Measurements from ENCODE around the gene MVK.
A peak's percentile ranks its signal among the peaks of the same experiment; 100 is the strongest.

Gene MVK

DNA sequence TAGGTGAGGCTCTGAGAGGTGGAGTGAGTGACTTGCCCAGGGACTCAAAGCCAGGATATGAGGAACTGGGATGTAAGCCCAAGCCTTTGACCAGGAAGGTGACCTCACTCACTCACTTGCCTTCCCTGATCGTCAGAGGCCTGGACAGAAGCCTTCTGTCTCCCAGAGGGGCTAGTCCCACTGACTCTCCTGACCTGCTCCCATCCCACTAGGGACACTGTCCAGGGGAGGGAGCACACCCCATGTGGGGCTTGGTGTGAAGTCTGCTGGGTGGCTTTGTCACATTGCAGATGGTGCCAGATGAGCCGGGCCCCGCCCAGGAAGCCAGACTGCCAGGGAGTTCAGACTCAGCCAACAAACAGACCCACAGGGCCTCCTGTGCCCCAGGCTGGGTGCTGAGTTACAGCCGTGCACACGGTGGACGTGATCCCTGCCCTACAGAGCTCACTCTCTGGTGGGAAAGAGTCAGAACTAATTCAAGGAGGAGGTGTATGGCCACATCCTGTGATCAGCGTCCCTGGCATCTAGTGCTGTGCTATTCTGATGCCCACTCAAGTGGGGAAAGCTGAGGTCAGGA, 28.6 kb upstream of the MVK start:
- DNase-seq (ENCODE audit: extremely low read depth in 1 of 2, low read depth in 1 of 2) = peak in 1 of 2 donors; percentile 3

DNA sequence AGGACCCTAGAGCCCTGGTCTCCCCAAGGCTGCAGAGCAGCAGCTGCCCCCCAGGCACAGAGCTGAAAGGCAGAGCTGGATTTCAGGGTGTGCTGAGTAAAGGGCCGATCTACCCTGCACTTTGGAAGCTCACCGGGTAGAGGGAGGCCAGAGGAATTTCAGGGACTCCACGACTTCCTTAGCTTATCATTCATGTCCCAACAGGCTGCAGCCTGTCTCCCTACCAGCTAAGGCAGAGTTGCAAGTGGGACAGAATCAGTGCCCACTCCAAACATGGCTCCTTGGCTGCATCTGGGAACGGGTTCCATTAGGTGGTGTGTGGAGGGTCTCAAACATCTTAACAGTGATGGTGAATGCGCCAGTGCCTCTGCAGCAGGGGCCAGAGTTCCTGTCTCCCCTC, 27.8 kb upstream of the MVK start:
- DNase-seq (ENCODE audit: extremely low read depth in 1 of 2, low read depth in 1 of 2) = no peak

DNA sequence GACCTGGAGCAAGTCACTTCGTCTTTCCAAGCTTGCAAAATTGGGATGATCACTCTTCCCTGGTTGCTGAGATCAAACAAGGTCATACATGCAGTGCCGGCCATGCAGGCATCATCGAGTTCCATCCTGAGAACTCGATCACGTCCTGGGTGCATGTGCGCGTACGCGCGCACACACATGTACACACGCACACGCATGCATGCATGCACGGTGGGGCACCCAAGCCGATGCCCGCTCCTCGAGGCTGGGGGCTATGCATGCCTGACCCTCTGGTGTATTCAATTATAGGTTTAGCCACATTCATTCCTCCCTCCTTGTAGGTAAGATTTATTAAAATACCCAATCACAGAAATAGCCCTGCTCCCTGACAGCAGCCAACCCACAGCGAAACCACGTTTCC, 26.3 kb upstream of the MVK start:
- no peak for DNase-seq (ENCODE audit: extremely low read depth in 1 of 2, low read depth in 1 of 2)

DNA sequence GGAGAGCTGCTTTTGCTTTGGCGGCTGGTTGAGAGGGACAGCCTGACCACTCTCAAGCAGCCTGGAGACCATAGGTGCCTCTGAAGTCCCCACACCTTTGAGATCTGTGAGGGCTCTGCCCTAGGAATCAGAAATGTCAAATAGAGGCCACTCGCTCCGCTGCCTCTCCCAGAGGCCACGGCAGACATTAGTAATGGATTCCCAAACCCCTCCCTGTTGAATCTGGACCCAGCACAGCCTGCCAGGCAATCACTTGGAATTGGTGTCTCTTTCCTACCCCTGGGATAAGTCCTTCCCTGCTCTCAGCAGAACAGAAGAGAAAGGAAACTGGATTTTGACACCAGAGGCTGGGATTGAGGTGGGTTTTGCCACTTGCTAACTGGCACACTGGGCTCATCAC, 25.3 kb upstream of the MVK start:
- no peak for DNase-seq (ENCODE audit: extremely low read depth in 1 of 2, low read depth in 1 of 2)

DNA sequence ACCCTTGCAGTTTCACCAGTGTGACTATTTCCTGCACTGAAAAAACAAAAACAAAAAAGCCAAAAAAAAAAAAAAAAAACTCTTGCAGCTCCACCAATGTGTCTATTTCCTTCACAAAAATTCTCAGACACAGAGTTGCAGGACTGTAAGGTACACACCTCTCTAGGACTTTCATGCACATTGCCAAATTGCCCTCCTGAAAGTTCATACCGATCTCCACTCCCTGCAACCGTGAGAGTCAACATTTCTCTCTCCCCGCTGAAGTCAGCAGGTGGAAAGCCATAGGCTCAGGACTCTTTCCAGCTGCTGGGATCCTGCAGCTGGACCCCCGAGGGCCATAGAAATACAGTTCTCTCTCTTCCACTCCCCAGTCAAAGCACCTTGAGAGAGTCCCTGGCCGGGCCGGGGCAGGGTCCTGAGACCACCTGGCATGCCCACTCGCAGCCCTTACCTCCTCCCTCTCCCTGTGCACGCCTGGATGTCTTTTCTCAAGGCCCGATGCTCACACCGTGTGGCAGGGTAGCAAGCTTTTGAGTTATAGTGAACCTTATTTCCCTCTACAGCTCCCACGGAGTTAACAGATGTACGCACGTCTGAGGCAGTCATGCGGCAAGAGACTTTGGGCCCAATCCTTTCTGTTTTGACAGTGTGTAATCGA, 23.9 kb upstream of the MVK start:
- no peak for DNase-seq (ENCODE audit: extremely low read depth in 1 of 2, low read depth in 1 of 2)

DNA sequence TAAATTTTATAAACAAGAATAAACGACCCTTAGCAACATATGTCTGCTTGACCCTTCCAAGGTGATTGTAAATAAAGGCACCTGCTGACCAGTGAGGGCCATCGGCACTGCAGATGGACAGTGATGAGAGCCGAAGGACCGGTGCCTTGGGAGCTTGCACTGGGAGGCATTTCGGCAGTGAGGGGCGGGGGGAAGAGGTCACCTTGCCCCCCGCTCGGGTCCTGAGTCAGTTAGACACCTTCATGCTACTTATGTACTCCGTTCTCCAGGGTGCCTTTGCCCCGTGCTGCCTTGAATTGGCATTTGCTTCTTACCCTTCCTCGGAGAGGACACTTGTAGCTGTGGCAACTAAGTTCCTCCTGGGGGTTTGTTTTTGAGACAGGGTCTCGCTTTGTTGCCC, 23.3 kb upstream of the MVK start:
- DNase-seq (ENCODE audit: extremely low read depth in 1 of 2, low read depth in 1 of 2) = no peak

DNA sequence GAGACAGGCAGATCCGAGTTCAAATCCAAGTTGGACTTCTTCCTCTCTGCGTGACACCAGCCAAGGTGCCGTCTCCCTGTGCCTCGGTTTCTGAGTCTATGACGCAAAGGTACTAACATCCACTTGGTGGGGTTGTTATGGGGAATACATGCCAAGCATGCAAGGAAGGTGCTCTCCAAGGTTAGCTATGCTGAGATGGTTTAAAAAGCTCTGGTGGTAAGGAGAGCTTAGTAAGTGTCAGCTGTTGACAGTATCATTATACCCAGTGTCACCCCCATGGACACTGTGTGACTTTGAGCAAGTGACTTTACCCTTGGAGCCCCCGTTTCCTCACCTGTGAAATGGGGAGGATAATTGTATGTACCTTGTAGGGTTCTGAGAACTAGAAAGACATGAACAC, 22.5 kb upstream of the MVK start:
- DNase-seq (ENCODE audit: extremely low read depth in 1 of 2, low read depth in 1 of 2) = no peak

DNA sequence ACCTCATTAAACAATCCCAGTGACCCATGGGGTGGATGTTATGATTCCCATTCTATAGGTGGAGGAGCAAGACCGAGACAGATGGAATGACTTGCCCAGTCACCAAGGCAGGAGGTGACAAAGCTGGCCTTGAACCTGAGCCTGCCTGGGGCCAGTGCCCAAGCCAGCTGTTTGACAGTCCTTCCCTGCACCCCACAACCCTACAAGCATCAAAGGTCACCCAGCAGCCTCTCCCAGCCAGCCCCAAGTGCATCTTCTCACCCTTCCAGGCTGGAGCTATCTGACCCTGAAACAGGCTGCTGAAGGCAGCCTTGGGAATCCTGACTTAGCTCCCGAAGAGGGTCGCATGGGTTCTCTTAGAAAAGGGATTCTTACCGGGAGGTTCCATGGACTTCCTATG, 20.6 kb upstream of the MVK start:
- DNase-seq (ENCODE audit: extremely low read depth in 1 of 2, low read depth in 1 of 2) = no peak

DNA sequence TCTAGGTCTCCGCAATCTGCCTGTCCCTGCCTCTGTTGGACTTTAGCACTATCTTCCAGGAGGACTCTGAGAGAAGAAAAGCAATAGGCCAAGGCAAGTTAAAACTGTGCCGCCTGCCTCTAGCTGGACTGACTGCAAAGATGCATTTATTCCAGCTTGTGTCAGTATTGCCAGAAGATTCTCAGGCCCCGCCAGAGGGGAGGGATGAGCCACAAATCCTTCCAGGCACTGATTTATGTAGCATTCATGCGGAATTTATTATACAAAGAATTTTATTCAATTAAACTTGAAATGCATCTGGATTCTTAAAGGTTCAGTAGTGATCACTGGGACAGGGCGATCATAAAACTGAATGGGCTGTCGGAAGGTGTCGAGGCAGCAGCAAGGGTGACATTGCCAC, 20.1 kb upstream of the MVK start:
- DNase-seq (ENCODE audit: extremely low read depth in 1 of 2, low read depth in 1 of 2) = no peak

DNA sequence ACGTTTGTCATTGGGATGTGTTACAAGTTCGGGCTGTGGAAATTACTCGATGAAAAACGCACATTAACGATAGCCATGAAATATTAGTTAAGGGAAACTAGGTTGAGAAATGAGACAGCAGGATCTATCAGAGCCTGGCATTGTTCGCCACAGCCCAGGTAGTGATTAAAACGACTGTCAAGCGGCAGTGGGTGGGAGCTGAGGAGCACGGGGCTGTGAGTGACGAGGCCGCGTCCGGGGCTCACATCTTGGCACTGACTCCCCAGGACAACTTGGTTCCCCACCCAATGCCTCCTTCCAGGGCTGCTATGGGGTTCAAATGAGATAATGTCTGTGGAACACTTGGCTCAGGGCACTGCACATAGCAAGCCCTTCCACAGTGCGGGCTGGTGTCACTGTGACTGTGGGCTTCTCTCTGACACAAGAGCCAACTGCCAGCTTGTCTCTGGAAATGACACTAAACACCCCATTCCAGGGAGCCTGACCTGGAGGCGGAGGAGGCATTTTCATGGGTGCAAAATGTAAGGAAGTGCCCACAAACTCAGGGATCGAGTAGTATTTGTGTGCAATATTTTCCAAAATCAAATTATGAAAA, 19.6 kb upstream of the MVK start:
- DNase-seq (ENCODE audit: extremely low read depth in 1 of 2, low read depth in 1 of 2) = no peak

DNA sequence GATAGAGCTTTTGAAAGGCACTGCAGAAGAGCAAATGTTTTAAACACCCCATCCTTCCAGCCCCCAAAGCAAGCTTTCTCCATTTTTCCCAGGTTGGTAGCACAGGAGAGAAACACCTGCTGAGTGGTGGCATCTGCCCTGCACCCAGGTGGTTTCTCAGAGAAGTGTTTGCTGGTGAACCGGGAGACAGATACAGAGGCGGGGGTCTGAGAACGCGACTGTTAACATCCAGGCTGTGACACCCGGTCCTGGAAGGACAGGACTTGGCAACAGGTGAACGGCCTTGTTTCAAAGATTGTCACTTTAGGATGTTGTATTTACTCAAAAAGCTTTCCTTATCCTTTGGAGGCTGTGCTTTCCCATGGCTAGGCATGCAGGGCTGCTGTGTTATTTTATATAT, 18.8 kb upstream of the MVK start:
- no peak for DNase-seq (ENCODE audit: extremely low read depth in 1 of 2, low read depth in 1 of 2)

DNA sequence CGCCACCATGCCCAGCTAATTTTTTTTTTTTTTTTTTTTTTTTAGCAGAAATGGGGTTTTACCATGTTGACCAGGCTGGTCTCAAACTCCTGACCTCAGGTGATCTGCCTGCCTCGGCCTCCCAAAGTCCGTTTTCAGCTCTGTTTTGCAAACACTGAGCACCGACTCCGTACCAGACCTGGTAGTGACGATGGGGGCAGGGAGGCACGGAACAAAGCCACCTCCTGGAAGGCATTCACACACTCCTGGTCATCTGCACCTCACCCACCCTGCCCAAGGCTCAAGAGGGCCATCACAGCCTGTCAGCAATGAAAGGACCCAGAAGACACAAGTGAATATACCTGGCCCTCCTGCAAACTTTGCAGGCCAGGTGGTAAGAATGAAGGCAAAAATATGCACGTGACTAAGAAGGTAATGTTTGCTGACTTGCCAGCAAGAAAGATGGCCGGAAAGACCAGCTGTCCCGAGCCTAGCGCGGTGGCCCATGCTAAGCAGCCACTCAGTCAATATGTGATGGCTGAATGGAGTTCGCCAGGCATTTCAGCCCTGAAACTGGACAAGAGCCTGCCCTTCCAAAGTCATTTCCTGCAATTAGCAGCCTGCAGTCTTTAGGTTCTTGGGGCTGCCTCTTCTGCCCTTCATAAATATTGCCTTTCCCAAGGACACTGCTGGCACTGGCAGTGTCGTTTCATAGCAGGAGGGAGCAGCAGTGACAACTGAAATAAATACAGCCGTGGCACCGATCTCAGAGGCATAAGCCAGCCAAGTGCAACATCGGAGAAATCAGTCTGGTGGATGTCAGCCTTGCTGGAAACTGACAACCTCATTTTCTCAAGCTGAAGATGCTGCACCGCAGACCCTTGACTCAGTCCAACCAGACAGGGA, 17.9 kb upstream of the MVK start:
- no peak for DNase-seq (ENCODE audit: extremely low read depth in 1 of 2, low read depth in 1 of 2)

DNA sequence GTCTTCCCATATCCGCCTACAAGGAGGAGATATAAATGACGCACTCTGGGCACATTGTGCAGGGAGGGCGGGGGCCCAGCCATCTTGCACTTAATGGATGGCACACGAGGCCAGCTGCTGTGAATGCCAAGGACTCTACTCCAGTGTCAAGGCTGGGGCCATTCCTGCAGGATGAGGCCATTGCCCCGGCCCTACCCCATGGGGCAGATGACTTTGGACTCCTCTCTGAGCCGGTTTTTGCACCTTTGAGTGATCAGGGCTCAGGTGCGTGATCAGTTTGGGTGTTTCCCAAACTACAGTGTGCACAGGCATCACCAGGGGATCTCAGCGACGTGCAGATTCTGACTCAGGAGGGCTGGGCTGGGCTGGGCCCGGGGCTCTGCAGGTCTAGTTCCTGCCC, 16.4 kb upstream of the MVK start:
- DNase-seq (ENCODE audit: extremely low read depth in 1 of 2, low read depth in 1 of 2) = no peak

DNA sequence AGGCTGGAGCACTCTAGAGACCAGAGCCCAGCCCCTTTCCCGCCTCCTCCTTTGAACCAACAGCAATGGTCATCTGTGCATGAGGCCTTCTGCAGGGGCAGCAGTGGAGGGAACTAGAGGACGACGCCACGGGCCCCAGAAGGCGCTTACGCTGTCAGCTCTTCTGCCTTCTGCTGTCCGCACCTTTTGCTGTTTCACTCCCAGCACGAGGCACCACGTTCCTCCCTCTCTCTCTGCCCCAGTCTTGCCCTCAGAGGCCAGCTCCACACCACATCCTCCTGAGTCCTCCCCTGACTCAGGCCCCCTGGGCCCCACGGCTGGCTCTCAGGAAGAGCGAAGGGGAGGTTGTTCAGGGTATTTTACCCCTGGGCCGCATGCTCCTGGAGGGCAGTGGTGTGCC, 15.8 kb upstream of the MVK start:
- DNase-seq (ENCODE audit: extremely low read depth in 1 of 2, low read depth in 1 of 2) = no peak

DNA sequence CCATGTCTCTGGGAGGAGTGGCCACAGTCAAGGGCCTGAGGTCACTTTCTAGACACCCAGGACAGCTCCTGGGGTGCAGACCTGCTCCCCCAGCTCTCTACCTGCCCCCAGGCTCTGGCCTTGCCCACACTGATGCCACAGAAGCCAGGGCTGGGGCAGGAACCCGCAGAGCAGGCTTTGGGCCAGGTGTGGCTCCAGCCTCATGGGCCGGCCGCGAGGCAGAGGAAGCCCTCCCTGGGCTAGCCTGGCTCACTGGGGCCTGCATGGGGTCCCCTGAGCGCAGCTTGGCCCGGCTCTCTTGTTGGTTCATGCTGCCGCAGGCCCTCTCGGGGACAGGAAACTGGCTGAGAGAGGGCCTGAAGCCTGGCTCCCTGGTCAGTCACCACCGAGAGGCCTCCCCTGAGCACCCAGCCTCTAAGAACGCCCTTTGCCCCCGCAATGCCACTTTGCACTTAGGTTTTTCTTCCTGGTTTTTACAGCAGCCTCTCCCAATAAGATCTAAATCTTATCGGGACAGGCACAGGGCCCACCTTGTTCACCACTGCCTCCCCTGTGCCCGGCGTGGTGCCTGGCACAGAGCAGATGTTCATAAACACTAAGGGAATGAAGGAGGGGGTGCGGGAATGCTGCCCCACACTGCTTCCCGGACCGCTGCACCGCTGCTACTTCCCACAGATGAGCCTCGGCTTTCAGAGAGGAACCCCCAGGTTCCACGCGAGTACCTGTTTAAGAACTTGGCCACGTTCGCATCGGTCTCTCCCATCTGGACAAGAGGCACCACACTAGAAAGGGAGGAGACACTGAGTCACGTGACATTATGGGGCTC, 15.0 kb upstream of the MVK start:
- DNase-seq (ENCODE audit: extremely low read depth in 1 of 2, low read depth in 1 of 2) = no peak

DNA sequence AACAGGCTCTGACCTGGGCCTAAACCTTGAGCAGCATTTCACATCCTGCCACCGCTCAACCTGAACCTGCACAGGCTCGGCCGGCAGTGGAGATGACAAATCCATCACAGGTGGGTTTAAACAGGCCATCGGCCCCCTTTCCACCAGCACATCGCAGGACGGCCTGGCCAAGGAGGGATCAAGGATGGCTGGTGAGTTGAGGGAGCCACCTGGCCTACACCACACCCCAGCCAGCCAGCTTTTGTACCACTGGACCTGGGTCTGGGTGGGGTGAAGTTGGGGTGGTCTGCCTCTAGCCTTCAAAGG, 14.4 kb upstream of the MVK start:
- DNase-seq (ENCODE audit: extremely low read depth in 1 of 2, low read depth in 1 of 2) = no peak

DNA sequence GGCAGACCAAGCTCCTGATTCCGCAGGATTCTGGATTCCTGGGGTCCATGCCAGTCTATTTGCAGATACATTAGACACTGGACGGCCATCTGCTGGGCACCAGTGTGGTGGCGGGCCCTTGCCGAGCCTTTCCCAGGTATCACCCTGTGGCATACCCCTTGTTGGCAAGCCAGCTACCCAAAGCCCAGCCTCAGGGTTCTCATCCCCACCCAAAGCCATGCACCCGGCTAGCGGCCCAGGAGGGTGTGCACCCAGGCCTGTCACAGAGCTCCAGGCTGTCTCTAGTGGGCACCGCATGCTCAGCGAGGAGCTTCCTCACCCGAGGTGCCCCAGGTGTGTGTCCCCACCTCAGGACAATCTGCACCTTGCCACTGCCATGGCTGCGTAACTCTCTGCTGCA, 14.0 kb upstream of the MVK start:
- DNase-seq (ENCODE audit: extremely low read depth in 1 of 2, low read depth in 1 of 2) = no peak

DNA sequence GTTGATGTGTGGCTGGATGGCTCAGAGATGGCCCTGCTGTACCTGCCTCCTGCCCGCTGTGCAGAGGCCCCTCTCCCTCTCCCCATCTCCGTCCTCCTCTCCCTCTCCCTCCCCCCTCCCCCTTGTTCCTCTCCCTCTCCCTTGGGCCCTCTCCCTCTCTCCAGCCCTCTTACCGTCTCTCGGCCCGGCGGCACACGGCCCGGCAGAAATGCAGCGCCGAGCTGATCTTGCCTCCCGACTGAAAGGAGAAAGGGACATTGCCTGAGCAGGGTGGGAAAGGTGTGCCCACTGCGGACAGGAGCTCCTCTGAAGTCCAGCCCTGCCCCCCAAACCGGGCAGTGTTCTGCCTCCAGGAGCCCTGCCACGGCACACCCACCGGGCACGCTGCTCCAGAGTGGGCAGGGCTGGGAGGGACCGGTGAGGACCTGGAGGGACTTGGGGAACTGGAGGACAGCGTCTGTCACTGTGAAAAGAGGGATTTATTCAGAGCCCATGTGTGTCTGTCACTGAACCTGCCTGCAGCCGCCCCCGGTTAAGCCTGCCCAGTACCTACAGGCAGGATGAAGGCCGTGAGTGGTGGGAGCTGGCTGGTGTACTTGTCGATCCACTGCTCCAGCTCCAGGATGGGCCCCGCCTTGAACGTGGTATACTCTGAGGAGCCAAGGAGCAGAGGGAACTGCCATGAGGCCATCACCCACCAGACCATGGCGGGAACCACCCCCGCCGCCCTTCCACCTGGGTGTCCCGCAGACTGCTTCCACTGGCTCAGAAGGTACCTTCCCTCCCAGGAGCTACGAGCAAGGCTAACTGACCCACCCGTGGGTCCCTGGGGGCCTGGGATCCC, 12.5 kb upstream of the MVK start:
- no peak for DNase-seq (ENCODE audit: extremely low read depth in 1 of 2, low read depth in 1 of 2)

DNA sequence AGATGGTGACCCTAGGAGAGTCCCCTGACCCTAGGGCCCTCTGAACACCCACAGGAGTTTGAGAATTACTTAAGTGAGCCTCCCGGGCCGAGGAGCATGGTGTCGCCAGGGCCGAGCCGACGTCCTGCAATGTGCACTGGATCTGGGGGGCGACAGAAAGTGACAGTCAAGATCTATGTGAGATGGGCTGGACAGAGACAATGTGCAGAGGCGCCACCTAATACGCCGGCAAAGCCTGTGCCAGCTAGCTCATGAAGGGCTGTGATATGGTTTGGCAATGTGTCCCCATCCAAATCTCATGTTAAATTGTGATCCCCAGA, 11.9 kb upstream of the MVK start:
- no peak for DNase-seq (ENCODE audit: extremely low read depth in 1 of 2, low read depth in 1 of 2)

DNA sequence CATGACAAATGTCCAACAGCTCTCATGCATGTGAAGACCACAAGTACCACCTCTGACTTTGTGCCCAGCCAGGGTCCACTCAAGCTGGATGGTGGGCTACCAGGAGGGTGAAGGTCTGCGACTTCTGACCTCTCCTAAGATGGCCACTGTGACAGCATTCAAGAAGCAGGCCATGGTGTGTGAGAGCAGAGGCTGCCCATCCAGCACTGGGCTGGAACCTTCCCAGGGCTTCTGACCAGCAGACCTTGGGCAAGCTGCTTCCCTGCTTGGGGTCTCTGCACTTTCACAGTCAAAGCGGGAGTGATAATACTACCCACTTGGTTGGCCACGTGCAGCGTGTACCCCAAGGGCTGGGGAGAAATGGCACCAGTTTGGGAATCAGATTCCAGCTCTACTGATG, 10.7 kb upstream of the MVK start:
- DNase-seq (ENCODE audit: extremely low read depth in 1 of 2, low read depth in 1 of 2) = no peak
